Measurements from ENCODE around the gene SOX10.
"Not testable (repeated sequence)": the region's sequence is repeated elsewhere in the genome, so short reads cannot be mapped to it uniquely, and the experiment has no call there.

- not testable (repeated sequence) for TF ChIP-seq CTBP1 (IDR thresholded peaks at IDR 0.05; ENCODE audit: borderline replicate concordance); BHLHE40 (IDR thresholded peaks at IDR 0.05; ENCODE audit: borderline replicate concordance); TARDBP (IDR thresholded peaks at IDR 0.05); FOXM1 (IDR thresholded peaks at IDR 0.05; ENCODE audit: borderline replicate concordance); FOXK2 (IDR thresholded peaks at IDR 0.05)
Measured at GRCh38 chr22:37952629-37953028, 31.7 kb downstream of the SOX10 start.

Measured in HEK293T (cell line).